AG08396 (cell line): ENCODE measurements around the gene MEPCE.

Experiments used
- DNase-seq: peaks from one replicate; pipeline ENCODE4 v3.0.0; 2012; ENCODE audit warnings: low spot score, mixed read lengths

Gene MEPCE

DNA sequence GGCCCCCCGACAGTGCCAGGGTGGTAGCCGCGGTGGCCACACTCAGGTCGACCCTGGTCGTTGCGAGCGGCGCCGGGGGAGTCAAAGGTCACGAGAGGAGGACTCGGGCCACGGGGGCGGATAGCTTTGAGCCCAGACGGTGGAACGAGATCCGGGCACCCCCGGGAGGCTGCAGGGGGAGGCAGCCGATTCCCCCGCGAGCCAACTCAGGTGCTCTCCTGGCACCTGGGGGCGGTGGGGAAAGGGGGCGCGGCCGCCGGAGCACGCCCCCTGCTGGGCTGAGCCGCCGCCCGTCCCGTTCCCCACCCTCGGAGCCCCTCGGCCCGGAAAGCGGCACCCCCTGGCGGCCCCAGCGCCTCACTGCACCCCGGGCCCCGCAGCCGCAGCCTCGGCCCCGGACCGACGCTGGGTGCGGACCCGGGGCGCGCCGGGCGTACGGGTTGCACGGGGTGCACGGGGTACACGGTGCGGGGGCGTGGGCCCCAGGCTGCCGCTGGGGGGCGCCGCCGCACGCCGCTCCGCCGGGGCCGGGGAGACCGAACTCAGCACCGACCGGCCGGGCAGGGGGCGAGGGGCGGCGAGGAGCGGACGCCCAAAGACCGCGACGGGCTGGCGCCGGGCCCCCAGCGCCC is 53.6 kb downstream of the MEPCE start:
- peak; percentile 88 for DNase-seq
